ENCODE data around the gene RFT1. TPM values are rescaled to one million over a fixed set of nuclear protein-coding genes. Genes with fewer than 3 reads are reported as not detected.

RFT1 gene
- total RNA-seq, 1 experiment from 2014 or later = 26.3 TPM

- no peak for TF ChIP-seq ZNF532 (CRISPR knock-in tag; IDR thresholded peaks at IDR 0.05; ENCODE audit: borderline replicate concordance)
- TF ChIP-seq AR (CRISPR knock-in tag; IDR thresholded peaks at IDR 0.05) = no peak
- no peak for TF ChIP-seq ELF4 (CRISPR knock-in tag; IDR thresholded peaks at IDR 0.05; ENCODE audit: low read depth)
- TF ChIP-seq HMGXB4 (CRISPR knock-in tag; IDR thresholded peaks at IDR 0.05) = no peak
- TF ChIP-seq ZBTB43 (CRISPR knock-in tag; IDR thresholded peaks at IDR 0.05) = no peak
- TF ChIP-seq TP53 (CRISPR knock-in tag; IDR thresholded peaks at IDR 0.05) = no peak
- no peak for TF ChIP-seq EMX1 (CRISPR knock-in tag; IDR thresholded peaks at IDR 0.05)
Measured at GRCh38 chr3:53154881-53155285, 24.6 kb upstream of the RFT1 start (continued).

GRCh38 chr3:53153980-53154379 is 23.7 kb upstream of the RFT1 start:
- DNase-seq (ENCODE audit: low spot score) (no peak), ATAC-seq (no peak)
- CTCF ChIA-PET = interaction anchor here (1.2 kb wide), 1 partner anchor 43 kb away, joined by 3 read pairs; no protein-coding TSS in a partner anchor
- Mint-ChIP-seq H3K27me3 (ENCODE audit: low read depth) (peaks cover 3% of the 10 kb centered on the region; the same call in 1 of the 2 replicates), H3K36me3 (no peaks in the 10 kb centered on the region), H3K9me3 (no peaks in the 10 kb centered on the region), H3K4me1 (peaks cover 15% of the 10 kb centered on the region), H3K4me3 (no peak overlapping the region), H3K27ac (no peak overlapping the region)
- TF ChIP-seq CREM (CRISPR knock-in tag; IDR thresholded peaks at IDR 0.05) = no peak
- no peak for TF ChIP-seq ZNF138 (CRISPR knock-in tag; conservative IDR thresholded peaks at IDR 0.05)
- TF ChIP-seq HMGXB4 (CRISPR knock-in tag; IDR thresholded peaks at IDR 0.05) = no peak
- POLR2A ChIA-PET = no interaction called here

GRCh38 chr3:53153264-53153823 is 23.1 kb upstream of the RFT1 start:
- Mint-ChIP-seq H3K27me3 (ENCODE audit: low read depth) (peaks cover 3% of the 10 kb centered on the region; the same call in 1 of the 2 replicates), H3K36me3 (no peaks in the 10 kb centered on the region), H3K4me1 (peaks cover 12% of the 10 kb centered on the region), H3K27ac (no peak overlapping the region), H3K4me3 (no peak overlapping the region), H3K9me3 (no peaks in the 10 kb centered on the region)
- POLR2A ChIA-PET = no interaction called here
- CTCF ChIA-PET = interaction anchor here (1.2 kb wide), 1 partner anchor 44 kb away, joined by 3 read pairs; no protein-coding TSS in a partner anchor
- ATAC-seq (no peak), DNase-seq (ENCODE audit: low spot score) (no peak)
- TF ChIP-seq STAT6 (CRISPR knock-in tag; conservative IDR thresholded peaks at IDR 0.05; ENCODE audit: low read depth) = no peak
- no peak for TF ChIP-seq MLX (CRISPR knock-in tag; IDR thresholded peaks at IDR 0.05)
- TF ChIP-seq ZNF512 (CRISPR knock-in tag; IDR thresholded peaks at IDR 0.05; ENCODE audit: borderline replicate concordance) = no peak
- TF ChIP-seq RORB (CRISPR knock-in tag; IDR thresholded peaks at IDR 0.05) = no peak
- TF ChIP-seq ZNF219 (CRISPR knock-in tag; IDR thresholded peaks at IDR 0.05; ENCODE audit: borderline replicate concordance) = no peak

Data from WTC11 (cell line).